HCT116 (cell line): ENCODE data around the gene EPHA6. TPM values are rescaled to one million over a fixed set of nuclear protein-coding genes. Genes with fewer than 3 reads are reported as not detected.

Experiments used
- ATAC-seq: fragments of 200-7000 bp; cut with Tn5 transposase; 2 replicates; pipeline ENCODE4 v1.9.1; 2020; ENCODE audit warnings: mild to moderate bottlenecking, moderate library complexity
- BruUV-seq: library from RNA; stranded (reverse); fragments of 400-500 nt; replicated peaks from 2 replicates; lab custom pipeline; 2021; lab: Mats Ljungman, UMichigan
- CTCF ChIA-PET: fragments of 300-600 bp; sonication (Branson Sonifier 250); formaldehyde crosslinking; loops from one replicate; lab custom pipeline; 2021; ENCODE audit warnings: antibody characterized with exemption; lab: Charles Lee
- POLR2A ChIA-PET: fragments of 300-600, 350-600 bp; sonication (Branson Sonifier 250); formaldehyde crosslinking; loops from one replicate; lab custom pipeline; 2021; ENCODE audit warnings: antibody characterized with exemption; lab: Charles Lee
- RAD21 ChIA-PET, 2 experiments: fragments of 300-600 bp; sonication (Branson Sonifier 250); formaldehyde crosslinking; loops; one replicate each; lab custom pipeline; 2023; ENCODE audit warnings: low total read pairs in 2 of 2; ENCODE audit not compliant: uncharacterized antibody in 2 of 2, unreplicated experiment in 2 of 2, low non-redundant PET in 1 of 2; lab: Charles Lee
- DNase-seq: peaks from one replicate; pipeline ENCODE4 v3.0.0-alpha.2; 2010; ENCODE audit warnings: low read depth, low spot score
- H2AFZ ChIP-seq: fragments of 200-600 bp; shearing (Covaris generic), sonication (generic); 2 replicates; pipeline ENCODE4 v1.6.1; 2017; ENCODE audit warnings: low read depth, mixed run types, mixed read lengths, antibody characterized with exemption, low read length; ENCODE audit not compliant: poor library complexity, severe bottlenecking
- H3K27ac ChIP-seq: 2 replicates; pipeline ENCODE4 v1.5.1; 2012; ENCODE audit warnings: low read depth, low read length
- H3K27me3 ChIP-seq: fragments of 200-600 bp; sonication (generic); 2 replicates; pipeline ENCODE4 v1.6.1; 2016; ENCODE audit warnings: mixed run types, low read length, mixed read lengths; ENCODE audit not compliant: insufficient read depth
- H3K36me3 ChIP-seq, 2 experiments: fragments of 200-500 bp in 1 of 2; fragments of 200-600 bp in 1 of 2; sonication (Bioruptor generic) in 1 of 2; sonication (generic) in 1 of 2; 2 replicates each; pipeline versions ENCODE4 v1.5.1 to v1.6.1; 2014 to 2016; ENCODE audit warnings: low read length in 2 of 2, inconsistent platforms in 1 of 2, mixed read lengths in 1 of 2, mixed run types in 1 of 2; ENCODE audit not compliant: insufficient read depth in 2 of 2, control insufficient read depth in 1 of 2
- H3K4me1 ChIP-seq, 2 experiments: fragments of 200-600 bp in 1 of 2; sonication (generic) in 1 of 2; 2 replicates each; pipeline versions ENCODE4 v1.5.1 to v1.6.1; 2012 to 2017; ENCODE audit warnings: low read length in 2 of 2, inconsistent platforms in 1 of 2, mild to moderate bottlenecking in 1 of 2, mixed read lengths in 1 of 2, mixed run types in 1 of 2, moderate library complexity in 1 of 2; ENCODE audit not compliant: insufficient read depth in 2 of 2, control insufficient read depth in 1 of 2
- H3K4me2 ChIP-seq: fragments of 200-600 bp; sonication (generic); 2 replicates; pipeline ENCODE4 v1.6.1; 2017; ENCODE audit warnings: mixed run types, low read length, mixed read lengths
- H3K4me3 ChIP-seq, 2 experiments: fragments of 200-600 bp in 1 of 2; sonication (generic) in 1 of 2; replicated peaks in 1 of 2; 2 replicates each; pipeline ENCODE4 v1.5.1; 2011 to 2016; ENCODE audit warnings: low read length in 2 of 2, control low read depth in 1 of 2, low read depth in 1 of 2, mild to moderate bottlenecking in 1 of 2, mixed read lengths in 1 of 2, mixed run types in 1 of 2
- H3K79me2 ChIP-seq: fragments of 200-600 bp; sonication (generic); 2 replicates; pipeline ENCODE4 v1.6.1; 2017; ENCODE audit warnings: mild to moderate bottlenecking, mixed run types, low read length, moderate library complexity, mixed read lengths; ENCODE audit not compliant: insufficient read depth
- H3K9ac ChIP-seq: fragments of 200-600 bp; sonication (generic); 2 replicates; pipeline ENCODE4 v1.6.1; 2016; ENCODE audit warnings: low read length, mixed read lengths
- H3K9me2 ChIP-seq: fragments of 200-600 bp; sonication (generic), shearing (Covaris generic); 2 replicates; pipeline ENCODE4 v1.6.1; 2017; ENCODE audit warnings: mixed run types, mild to moderate bottlenecking, moderate library complexity; ENCODE audit not compliant: insufficient read depth
- H3K9me3 ChIP-seq, 2 experiments: fragments of 200-500 bp in 1 of 2; fragments of 200-600 bp in 1 of 2; sonication (Bioruptor generic) in 1 of 2; sonication (generic) in 1 of 2; 2 replicates each; pipeline ENCODE4 v1.6.1; 2014 to 2017; ENCODE audit warnings: low read length in 2 of 2, mixed read lengths in 2 of 2, inconsistent platforms in 1 of 2, low read depth in 1 of 2, mild to moderate bottlenecking in 1 of 2, mixed run types in 1 of 2, moderate library complexity in 1 of 2; ENCODE audit not compliant: control insufficient read depth in 1 of 2, insufficient read depth in 1 of 2
- H4K20me1 ChIP-seq: fragments of 200-600 bp; sonication (generic), shearing (Covaris generic); 2 replicates; pipeline ENCODE4 v1.6.1; 2017; ENCODE audit warnings: mixed run types, mild to moderate bottlenecking, moderate library complexity; ENCODE audit not compliant: insufficient read depth
- CEBPB ChIP-seq: IDR thresholded peaks from 2 replicates; pipeline ENCODE4 v1.6.1; 2012; ENCODE audit warnings: low read depth
- EGR1 ChIP-seq: IDR thresholded peaks from 2 replicates; pipeline ENCODE4 v1.6.1; 2012; ENCODE audit warnings: low read depth
- JUND ChIP-seq: IDR thresholded peaks from 2 replicates; pipeline ENCODE4 v1.6.1; 2012
- SIN3A ChIP-seq: IDR thresholded peaks from 2 replicates; pipeline ENCODE4 v1.6.1; 2012; ENCODE audit warnings: low read depth
- SRF ChIP-seq: IDR thresholded peaks from 2 replicates; pipeline ENCODE4 v1.6.1; 2012; ENCODE audit warnings: low read depth
- TCF7L2 ChIP-seq: IDR thresholded peaks from 2 replicates; pipeline ENCODE4 v1.7.0; 2011; ENCODE audit warnings: borderline replicate concordance, inconsistent platforms; ENCODE audit not compliant: insufficient read depth, insufficient read length; ENCODE audit errors: extremely low read depth
- ZFX ChIP-seq: fragments of 450-650 bp; IDR thresholded peaks from 2 replicates; pipeline ENCODE4 v1.6.1; 2017
- intact Hi-C: fragments of 100-400 bp; cut with micrococcal nuclease; formaldehyde crosslinking; loops from 2 replicates; pipeline ENCODE4 v1.10.0; 2022
- total RNA-seq: library from RNA; stranded (reverse); gene quantifications from one replicate; pipeline ENCODE4 v1.2.1, GENCODE V29; 2021; ENCODE audit not compliant: unreplicated experiment
- TF ChIP-seq, protein P1 (sequence below): IDR thresholded peaks from 2 replicates; pipeline ENCODE4 v1.6.1; 2012
- TF ChIP-seq, protein P2 (sequence below): IDR thresholded peaks from 2 replicates; pipeline ENCODE4 v1.6.1; 2012
- TF ChIP-seq, protein P3 (sequence below): IDR thresholded peaks from 2 replicates; pipeline ENCODE4 v1.6.1; 2011; ENCODE audit warnings: mild to moderate bottlenecking, low read length, moderate library complexity; ENCODE audit not compliant: insufficient replicate concordance; ENCODE audit errors: extremely low read depth
- TF ChIP-seq, protein P4 (sequence below): IDR thresholded peaks from 2 replicates; pipeline ENCODE4 v1.6.1; 2012; ENCODE audit warnings: low read depth

Gene EPHA6
- total RNA-seq, 1 experiment from 2014 or later = not detected

DNA sequence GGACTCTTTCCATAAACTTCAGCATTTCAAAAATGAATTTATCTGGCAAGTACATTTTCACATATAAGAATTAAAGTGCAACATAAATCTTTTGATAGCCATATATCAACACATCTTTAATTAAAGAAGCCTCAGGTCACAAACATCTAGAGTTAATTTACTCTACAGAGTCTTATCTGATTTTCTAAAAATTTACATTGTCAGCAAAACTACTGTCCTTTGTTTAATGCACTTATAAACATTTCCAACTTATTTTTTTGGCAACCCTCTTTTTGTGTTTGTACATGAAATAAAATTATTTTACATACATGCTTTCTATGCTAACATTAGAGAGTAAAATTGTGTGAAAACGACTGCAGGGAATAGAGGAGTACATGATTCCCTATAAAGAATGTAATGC lies 533.4 kb downstream of the EPHA6 start:
- no peak overlapping the region for H3K4me3 ChIP-seq
- no peak for TF ChIP-seq EGR1
- no peak for TF ChIP-seq SIN3A
- TF ChIP-seq CEBPB = no peak
- TF ChIP-seq ZFX = no peak
- no peak for TF ChIP-seq JUND
- TF ChIP-seq, protein P1, sequence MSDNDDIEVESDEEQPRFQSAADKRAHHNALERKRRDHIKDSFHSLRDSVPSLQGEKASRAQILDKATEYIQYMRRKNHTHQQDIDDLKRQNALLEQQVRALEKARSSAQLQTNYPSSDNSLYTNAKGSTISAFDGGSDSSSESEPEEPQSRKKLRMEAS = no peak
- TF ChIP-seq, protein P2, sequence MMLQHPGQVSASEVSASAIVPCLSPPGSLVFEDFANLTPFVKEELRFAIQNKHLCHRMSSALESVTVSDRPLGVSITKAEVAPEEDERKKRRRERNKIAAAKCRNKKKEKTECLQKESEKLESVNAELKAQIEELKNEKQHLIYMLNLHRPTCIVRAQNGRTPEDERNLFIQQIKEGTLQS = no peak
- no peak for TF ChIP-seq SRF
- no peak for TF ChIP-seq TCF7L2
- TF ChIP-seq, protein P3, sequence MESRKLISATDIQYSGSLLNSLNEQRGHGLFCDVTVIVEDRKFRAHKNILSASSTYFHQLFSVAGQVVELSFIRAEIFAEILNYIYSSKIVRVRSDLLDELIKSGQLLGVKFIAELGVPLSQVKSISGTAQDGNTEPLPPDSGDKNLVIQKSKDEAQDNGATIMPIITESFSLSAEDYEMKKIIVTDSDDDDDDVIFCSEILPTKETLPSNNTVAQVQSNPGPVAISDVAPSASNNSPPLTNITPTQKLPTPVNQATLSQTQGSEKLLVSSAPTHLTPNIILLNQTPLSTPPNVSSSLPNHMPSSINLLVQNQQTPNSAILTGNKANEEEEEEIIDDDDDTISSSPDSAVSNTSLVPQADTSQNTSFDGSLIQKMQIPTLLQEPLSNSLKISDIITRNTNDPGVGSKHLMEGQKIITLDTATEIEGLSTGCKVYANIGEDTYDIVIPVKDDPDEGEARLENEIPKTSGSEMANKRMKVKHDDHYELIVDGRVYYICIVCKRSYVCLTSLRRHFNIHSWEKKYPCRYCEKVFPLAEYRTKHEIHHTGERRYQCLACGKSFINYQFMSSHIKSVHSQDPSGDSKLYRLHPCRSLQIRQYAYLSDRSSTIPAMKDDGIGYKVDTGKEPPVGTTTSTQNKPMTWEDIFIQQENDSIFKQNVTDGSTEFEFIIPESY = no peak
- TF ChIP-seq, protein P4, sequence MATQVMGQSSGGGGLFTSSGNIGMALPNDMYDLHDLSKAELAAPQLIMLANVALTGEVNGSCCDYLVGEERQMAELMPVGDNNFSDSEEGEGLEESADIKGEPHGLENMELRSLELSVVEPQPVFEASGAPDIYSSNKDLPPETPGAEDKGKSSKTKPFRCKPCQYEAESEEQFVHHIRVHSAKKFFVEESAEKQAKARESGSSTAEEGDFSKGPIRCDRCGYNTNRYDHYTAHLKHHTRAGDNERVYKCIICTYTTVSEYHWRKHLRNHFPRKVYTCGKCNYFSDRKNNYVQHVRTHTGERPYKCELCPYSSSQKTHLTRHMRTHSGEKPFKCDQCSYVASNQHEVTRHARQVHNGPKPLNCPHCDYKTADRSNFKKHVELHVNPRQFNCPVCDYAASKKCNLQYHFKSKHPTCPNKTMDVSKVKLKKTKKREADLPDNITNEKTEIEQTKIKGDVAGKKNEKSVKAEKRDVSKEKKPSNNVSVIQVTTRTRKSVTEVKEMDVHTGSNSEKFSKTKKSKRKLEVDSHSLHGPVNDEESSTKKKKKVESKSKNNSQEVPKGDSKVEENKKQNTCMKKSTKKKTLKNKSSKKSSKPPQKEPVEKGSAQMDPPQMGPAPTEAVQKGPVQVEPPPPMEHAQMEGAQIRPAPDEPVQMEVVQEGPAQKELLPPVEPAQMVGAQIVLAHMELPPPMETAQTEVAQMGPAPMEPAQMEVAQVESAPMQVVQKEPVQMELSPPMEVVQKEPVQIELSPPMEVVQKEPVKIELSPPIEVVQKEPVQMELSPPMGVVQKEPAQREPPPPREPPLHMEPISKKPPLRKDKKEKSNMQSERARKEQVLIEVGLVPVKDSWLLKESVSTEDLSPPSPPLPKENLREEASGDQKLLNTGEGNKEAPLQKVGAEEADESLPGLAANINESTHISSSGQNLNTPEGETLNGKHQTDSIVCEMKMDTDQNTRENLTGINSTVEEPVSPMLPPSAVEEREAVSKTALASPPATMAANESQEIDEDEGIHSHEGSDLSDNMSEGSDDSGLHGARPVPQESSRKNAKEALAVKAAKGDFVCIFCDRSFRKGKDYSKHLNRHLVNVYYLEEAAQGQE = no peak
- TF ChIP-seq, all 23 proteins: peak for 0
- H3K27ac ChIP-seq = no peak overlapping the region
- H2AFZ ChIP-seq = no peak overlapping the region
- ChIA-PET POLR2A (no interaction called here), RAD21 (no interaction called here), CTCF (no interaction called here)
- intact Hi-C loops = no loop called here
- no peaks in the 10 kb centered on the region for H4K20me1 ChIP-seq
- peaks cover 0 to 21% of the 10 kb centered on the region in 2 experiments; a peak in 3 of 4 replicates for H3K9me3 ChIP-seq
- no peaks in the 10 kb centered on the region for H3K9me2 ChIP-seq
- DNase-seq (no peak), ATAC-seq (no peak)
- no peak overlapping the region for H3K9ac ChIP-seq
- no peaks in the 10 kb centered on the region for H3K27me3 ChIP-seq
- no peaks in the 10 kb centered on the region for H3K36me3 ChIP-seq
- no peak overlapping the region for H3K4me2 ChIP-seq
- H3K4me1 ChIP-seq = no peaks in the 10 kb centered on the region
- H3K79me2 ChIP-seq = no peaks in the 10 kb centered on the region
- BruUV-seq = no TSS peak
